Measurements from ENCODE around the gene TIPARP.
A peak's percentile ranks its signal among the peaks of the same experiment; 100 is the strongest.

Gene TIPARP

GRCh38 chr3:156674911-156675829 lies 780 bp downstream of the TIPARP start:
- in situ Hi-C loops (cut with HindIII; ENCODE audit: low sequenced_read_pairs), result loop anchor here (25.0 kb wide), 1 partner anchor 412 kb away; no protein-coding TSS in a partner anchor
- DNase-seq (ENCODE audit: low read depth, low spot score), result peak; percentile 55

GRCh38 chr3:156675830-156676767 lies 1.7 kb downstream of the TIPARP start:
- peak; percentile 86 for DNase-seq (ENCODE audit: low read depth, low spot score)

More at GRCh38 chr3:156674911-156675829, 780 bp downstream of the TIPARP start:
- H3K4me3 ChIP-seq (ENCODE audit: low read depth, low read length), result peak overlapping the region; percentile 84
- TF ChIP-seq, protein P1, sequence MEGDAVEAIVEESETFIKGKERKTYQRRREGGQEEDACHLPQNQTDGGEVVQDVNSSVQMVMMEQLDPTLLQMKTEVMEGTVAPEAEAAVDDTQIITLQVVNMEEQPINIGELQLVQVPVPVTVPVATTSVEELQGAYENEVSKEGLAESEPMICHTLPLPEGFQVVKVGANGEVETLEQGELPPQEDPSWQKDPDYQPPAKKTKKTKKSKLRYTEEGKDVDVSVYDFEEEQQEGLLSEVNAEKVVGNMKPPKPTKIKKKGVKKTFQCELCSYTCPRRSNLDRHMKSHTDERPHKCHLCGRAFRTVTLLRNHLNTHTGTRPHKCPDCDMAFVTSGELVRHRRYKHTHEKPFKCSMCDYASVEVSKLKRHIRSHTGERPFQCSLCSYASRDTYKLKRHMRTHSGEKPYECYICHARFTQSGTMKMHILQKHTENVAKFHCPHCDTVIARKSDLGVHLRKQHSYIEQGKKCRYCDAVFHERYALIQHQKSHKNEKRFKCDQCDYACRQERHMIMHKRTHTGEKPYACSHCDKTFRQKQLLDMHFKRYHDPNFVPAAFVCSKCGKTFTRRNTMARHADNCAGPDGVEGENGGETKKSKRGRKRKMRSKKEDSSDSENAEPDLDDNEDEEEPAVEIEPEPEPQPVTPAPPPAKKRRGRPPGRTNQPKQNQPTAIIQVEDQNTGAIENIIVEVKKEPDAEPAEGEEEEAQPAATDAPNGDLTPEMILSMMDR (IDR thresholded peaks at IDR 0.05; ENCODE audit: low read depth, low read length), result peak; percentile 36

GRCh38 chr3:156676768-156677479 lies 2.5 kb downstream of the TIPARP start:
- DNase-seq (ENCODE audit: low read depth, low spot score), result peak; percentile 39
- in situ Hi-C loops (cut with HindIII; ENCODE audit: low sequenced_read_pairs), result loop anchor here (25.0 kb wide), 1 partner anchor 410 kb away; no protein-coding TSS in a partner anchor
- peak overlapping the region; percentile 84 for H3K4me3 ChIP-seq (ENCODE audit: low read depth, low read length)
- TF ChIP-seq, protein P1 (IDR thresholded peaks at IDR 0.05; ENCODE audit: low read depth, low read length), result no peak

More at GRCh38 chr3:156675830-156676767, 1.7 kb downstream of the TIPARP start:
- H3K4me3 ChIP-seq (ENCODE audit: low read depth, low read length), result peak overlapping the region; percentile 84
- in situ Hi-C loops (cut with HindIII; ENCODE audit: low sequenced_read_pairs), result loop anchor here (25.0 kb wide), 1 partner anchor 411 kb away; no protein-coding TSS in a partner anchor
- TF ChIP-seq, protein P1 (IDR thresholded peaks at IDR 0.05; ENCODE audit: low read depth, low read length), result no peak

DNA sequence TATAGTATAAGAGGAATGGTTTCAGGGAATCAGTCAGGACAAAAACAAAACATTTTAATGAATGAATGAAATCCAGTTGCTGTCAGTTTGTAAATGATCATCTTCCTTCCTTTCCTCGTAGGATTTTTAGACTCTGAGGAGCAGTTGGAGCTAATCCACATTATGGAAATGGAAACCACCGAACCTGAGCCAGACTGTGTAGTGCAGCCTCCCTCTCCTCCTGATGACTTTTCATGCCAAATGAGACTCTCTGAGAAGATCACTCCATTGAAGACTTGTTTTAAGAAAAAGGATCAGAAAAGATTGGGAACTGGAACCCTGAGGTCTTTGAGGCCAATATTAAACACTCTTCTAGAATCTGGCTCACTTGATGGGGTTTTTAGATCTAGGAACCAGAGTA lies 3.1 kb downstream of the TIPARP start:
- TF ChIP-seq, protein P1 (IDR thresholded peaks at IDR 0.05; ENCODE audit: low read depth, low read length), result no peak
- peak; percentile 42 for DNase-seq (ENCODE audit: low read depth, low spot score)
- no peak overlapping the region for H3K4me3 ChIP-seq (ENCODE audit: low read depth, low read length)
- in situ Hi-C loops (cut with HindIII; ENCODE audit: low sequenced_read_pairs), result loop anchor here (25.0 kb wide), 1 partner anchor 410 kb away; no protein-coding TSS in a partner anchor

DNA sequence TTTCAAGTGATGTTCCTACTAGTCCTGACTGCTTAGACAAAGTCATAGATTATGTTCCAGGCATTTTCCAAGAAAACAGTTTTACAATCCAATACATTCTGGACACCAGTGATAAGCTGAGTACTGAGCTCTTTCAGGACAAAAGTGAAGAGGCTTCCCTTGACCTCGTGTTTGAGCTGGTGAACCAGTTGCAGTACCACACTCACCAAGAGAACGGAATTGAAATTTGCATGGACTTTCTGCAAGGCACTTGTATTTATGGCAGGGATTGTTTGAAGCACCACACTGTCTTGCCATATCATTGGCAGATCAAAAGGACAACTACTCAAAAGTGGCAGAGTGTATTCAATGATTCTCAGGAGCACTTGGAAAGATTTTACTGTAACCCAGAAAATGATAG lies 3.8 kb downstream of the TIPARP start:
- in situ Hi-C loops (cut with HindIII; ENCODE audit: low sequenced_read_pairs), result loop anchor here (25.0 kb wide), 1 partner anchor 409 kb away; no protein-coding TSS in a partner anchor
- no peak for DNase-seq (ENCODE audit: low read depth, low spot score)
- no peak overlapping the region for H3K4me3 ChIP-seq (ENCODE audit: low read depth, low read length)
- TF ChIP-seq, protein P1 (IDR thresholded peaks at IDR 0.05; ENCODE audit: low read depth, low read length), result no peak
